Fibroblast of skin of left biceps (primary cell): ENCODE data around the gene TECTB.

Experiments used
- DNase-seq, 2 experiments: peaks; one replicate each; pipeline ENCODE4 v3.0.0-alpha.2; 2013; ENCODE audit warnings: low read depth in 2 of 2

TECTB gene

DNA sequence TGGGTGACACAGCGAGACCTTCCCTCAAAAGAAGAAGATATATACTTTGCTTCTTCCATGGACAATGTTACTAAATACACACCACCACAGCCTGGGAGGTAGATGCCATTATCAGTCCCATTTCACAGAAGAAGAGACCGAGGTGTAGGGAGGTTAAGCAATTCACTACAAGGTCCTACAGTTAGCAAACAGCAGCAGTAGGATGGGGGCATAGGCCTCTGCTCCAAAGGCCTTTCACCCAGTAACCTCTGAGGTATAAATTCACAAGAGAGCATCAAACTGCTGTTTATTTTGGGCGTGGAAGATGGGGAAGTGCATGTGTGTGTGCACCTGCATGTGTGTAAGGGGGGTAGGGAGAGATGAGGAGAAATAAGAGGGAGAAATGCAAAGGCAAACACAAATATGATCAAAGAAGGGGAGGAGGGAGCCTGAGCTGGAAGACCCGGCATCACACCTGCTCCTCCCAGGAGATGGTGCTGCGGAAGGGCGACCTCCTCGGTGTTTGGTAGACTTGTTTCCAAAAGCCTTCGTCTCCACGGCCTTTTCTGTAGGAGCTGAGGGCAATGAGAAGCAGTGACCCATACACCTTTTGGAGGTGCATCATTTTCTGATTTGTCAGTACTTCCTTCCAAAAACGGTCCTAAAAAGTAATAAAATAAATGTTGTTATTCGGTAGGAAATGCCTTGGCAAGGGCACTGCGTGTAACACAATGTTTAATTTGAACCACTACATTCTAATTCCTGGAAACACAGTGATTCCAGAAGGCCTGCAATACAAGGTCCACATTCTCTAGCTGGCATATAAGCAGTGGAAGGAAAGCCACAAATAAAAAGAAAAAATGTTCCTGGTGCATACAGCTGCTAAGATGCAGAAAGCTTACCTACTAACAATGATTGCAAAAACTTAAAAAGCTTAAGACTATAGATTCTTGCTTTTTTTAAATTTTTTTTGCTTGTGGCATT, 64.8 kb downstream of the TECTB start:
- DNase-seq, result no peak

GRCh38 chr10:112348759-112349158, 65.6 kb downstream of the TECTB start:
- no peak for DNase-seq

- no peak for DNase-seq
Measured at GRCh38 chr10:112349521-112350085, 66.4 kb downstream of the TECTB start.

DNA sequence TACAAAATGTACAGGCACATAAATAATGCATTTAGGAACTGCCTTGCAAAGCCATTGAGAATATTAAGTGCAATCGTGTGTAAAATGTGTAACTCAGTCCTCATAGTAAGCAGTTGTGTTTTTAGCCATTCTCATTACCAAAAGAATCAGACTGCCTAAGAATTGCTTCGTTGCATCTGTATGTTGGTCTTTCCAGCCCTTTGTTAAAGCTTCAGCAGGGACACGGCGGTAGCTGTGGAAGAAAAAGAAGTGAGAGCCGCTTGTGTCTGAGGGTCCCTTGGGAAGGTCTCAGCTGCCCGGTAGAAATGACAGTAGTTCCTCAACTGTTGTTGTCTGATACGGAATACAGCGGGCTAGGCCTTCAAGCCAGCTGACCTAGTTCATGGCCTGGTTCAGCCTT, 67.9 kb downstream of the TECTB start:
- DNase-seq, result no peak

DNA sequence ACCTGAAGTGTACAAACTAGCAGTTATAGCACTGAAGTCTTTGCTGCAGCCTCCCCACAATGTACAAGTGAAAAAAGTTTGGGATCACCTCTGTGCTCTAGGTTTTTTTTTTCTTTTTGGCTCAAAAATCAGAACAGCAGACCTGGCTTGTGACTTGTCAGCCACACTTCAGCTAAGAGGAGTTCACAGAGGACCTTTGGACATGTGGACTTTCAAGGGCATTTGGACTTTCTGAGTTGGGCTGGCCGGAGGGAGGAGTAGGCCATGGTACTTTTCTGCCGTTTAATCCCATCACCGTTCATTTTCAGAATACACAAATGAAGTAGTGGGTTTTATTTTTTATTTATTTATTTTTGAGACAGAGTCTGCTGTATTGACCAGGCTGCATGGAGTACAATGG, 68.8 kb downstream of the TECTB start:
- DNase-seq, result no peak

- DNase-seq, result no peak
Measured at GRCh38 chr10:112353046-112353445, 69.8 kb downstream of the TECTB start.
